Endothelial cell of umbilical vein (primary cell): ENCODE data around the gene TIPARP. TPM values are rescaled to one million over a fixed set of nuclear protein-coding genes. Genes with fewer than 3 reads are reported as not detected.
A peak's percentile ranks its signal among the peaks of the same experiment; 100 is the strongest.

Experiments
- BruUV-seq: library from RNA; stranded (reverse); fragments of 400-500 nt; replicated peaks from 2 replicates; lab custom pipeline; 2021; lab: Mats Ljungman, UMichigan
- CTCF ChIA-PET: fragments of 300-600, 350-600 bp; sonication (Branson Sonifier 250); formaldehyde crosslinking; loops from one replicate; lab custom pipeline; 2021; ENCODE audit warnings: antibody characterized with exemption, inconsistent platforms; lab: Charles Lee
- POLR2A ChIA-PET: fragments of 300-600, 350-600 bp; sonication (Branson Sonifier 250); formaldehyde crosslinking; loops from one replicate; lab custom pipeline; 2021; ENCODE audit warnings: antibody characterized with exemption, inconsistent platforms; lab: Charles Lee
- DNase-seq: peaks from one replicate; pipeline ENCODE4 v3.0.0-alpha.2; 2011; ENCODE audit warnings: low read depth, low spot score
- FAIRE-seq: peaks from 2 replicates; lab custom pipeline; 2011; peaks lifted over from hg19 to GRCh38; lab: Jason Lieb, UNC
- H2AFZ ChIP-seq: 2 replicates; pipeline ENCODE4 v1.6.0; 2012; ENCODE audit warnings: low read depth, low read length, control low read depth, inconsistent platforms
- H3K27ac ChIP-seq: 2 replicates; pipeline ENCODE4 v1.5.1; 2011; ENCODE audit warnings: low read depth, mild to moderate bottlenecking, control low read depth, low read length, moderate library complexity; ENCODE audit not compliant: insufficient read depth
- H3K27me3 ChIP-seq, 2 experiments: 2 replicates each; pipeline versions ENCODE4 v1.6.0 to v1.6.1; 2011; ENCODE audit warnings: low read length in 2 of 2, mixed read lengths in 1 of 2; ENCODE audit not compliant: control insufficient read depth in 2 of 2, insufficient read depth in 2 of 2
- H3K36me3 ChIP-seq, 2 experiments: 2 replicates in 1 of 2; 3 replicates in 1 of 2; pipeline ENCODE4 v1.5.1; 2011; ENCODE audit warnings: low read length in 2 of 2, mild to moderate bottlenecking in 1 of 2, moderate library complexity in 1 of 2; ENCODE audit not compliant: control insufficient read depth in 2 of 2, insufficient read depth in 2 of 2; ENCODE audit errors: extremely low read depth in 1 of 2
- H3K4me1 ChIP-seq: 3 replicates; pipeline ENCODE4 v1.5.1; 2011; ENCODE audit warnings: mild to moderate bottlenecking, low read length; ENCODE audit not compliant: control insufficient read depth, insufficient read depth; ENCODE audit errors: extremely low read depth
- H3K4me2 ChIP-seq: 2 replicates; pipeline ENCODE4 v1.6.1; 2011; ENCODE audit warnings: low read length, control low read depth, mixed read lengths; ENCODE audit not compliant: insufficient read depth
- H3K4me3 ChIP-seq, 3 experiments: fragments of 200-600 bp in 1 of 3; sonication (generic), shearing (Covaris generic) in 1 of 3; replicated peaks in 1 of 3; 2 replicates each; pipeline ENCODE4 v1.5.1; 2011 to 2016; ENCODE audit warnings: control low read depth in 3 of 3, low read length in 3 of 3, mild to moderate bottlenecking in 2 of 3, inconsistent platforms in 1 of 3, low read depth in 1 of 3, moderate library complexity in 1 of 3; ENCODE audit not compliant: insufficient read depth in 1 of 3
- H3K79me2 ChIP-seq: 2 replicates; pipeline ENCODE4 v1.6.0; 2012; ENCODE audit warnings: low read length, inconsistent platforms; ENCODE audit not compliant: control insufficient read depth, insufficient read depth
- H3K9ac ChIP-seq: replicated peaks from 2 replicates; pipeline ENCODE3; 2011; ENCODE audit warnings: low read length, control low read depth; ENCODE audit not compliant: insufficient read depth; ENCODE audit errors: extremely low read depth
- H3K9me1 ChIP-seq: replicated peaks from 3 replicates; pipeline ENCODE4 v1.6.0; 2011; ENCODE audit warnings: mild to moderate bottlenecking, low read length; ENCODE audit not compliant: control insufficient read depth, insufficient read depth; ENCODE audit errors: extremely low read depth
- H3K9me3 ChIP-seq: replicated peaks from 2 replicates; pipeline ENCODE4 v1.5.1; 2012; ENCODE audit warnings: low read length, inconsistent platforms; ENCODE audit not compliant: control insufficient read depth, insufficient read depth
- H4K20me1 ChIP-seq: replicated peaks from 2 replicates; pipeline ENCODE3; 2011; ENCODE audit warnings: mild to moderate bottlenecking, low read length; ENCODE audit not compliant: control insufficient read depth, insufficient read depth; ENCODE audit errors: extremely low read depth
- EZH2 ChIP-seq: IDR thresholded peaks from 2 replicates; pipeline ENCODE4 v1.6.1; 2012; ENCODE audit warnings: borderline replicate concordance, low read depth, mild to moderate bottlenecking, moderate library complexity, low read length, inconsistent platforms; ENCODE audit not compliant: severe bottlenecking
- GATA2 ChIP-seq: IDR thresholded peaks from 2 replicates; pipeline ENCODE4 v1.7.0; 2011; ENCODE audit warnings: low read depth, mild to moderate bottlenecking, moderate library complexity, mixed read lengths, low read length; ENCODE audit not compliant: insufficient read length, insufficient read depth
- POLR2A ChIP-seq: IDR thresholded peaks from 2 replicates; pipeline ENCODE4 v1.6.1; 2012; ENCODE audit warnings: low read depth, mild to moderate bottlenecking, control low read depth, low read length
- POLR2AphosphoS5 ChIP-seq: IDR thresholded peaks from 2 replicates; pipeline ENCODE4 v1.6.1; 2012; ENCODE audit warnings: low read depth, mild to moderate bottlenecking, control low read depth, low read length, moderate library complexity; ENCODE audit not compliant: insufficient read depth
- dilution Hi-C: fragments of 300-500 bp; cut with MboI; formaldehyde crosslinking; loops from one replicate; pipeline ENCODE4 v1.15.0; 2019; ENCODE audit warnings: low sequenced_read_pairs; ENCODE audit not compliant: extremely low pct_ligation_motif_present
- intact Hi-C: fragments of 100-400 bp; cut with micrococcal nuclease; formaldehyde crosslinking; loops from one replicate; pipeline ENCODE4 v1.10.0; 2022
- polyA plus RNA-seq, 4 experiments: library from polyadenylated mRNA; depleted of rRNA in 3 of 4; stranded (reverse) in 3 of 4; unstranded in 1 of 4; fragments of >200 nt; gene quantifications; 2 replicates each; pipeline versions ENCODE4 v1.2.1 to v1.2.3, GENCODE V29; 2011 to 2012; ENCODE audit warnings: missing spikeins in 1 of 4
- total RNA-seq: library from RNA; stranded (reverse); gene quantifications from 2 replicates; pipeline ENCODE4 v1.2.3, GENCODE V29; 2021

The TIPARP gene
- total and polyA plus RNA-seq, 2 donors (not counting 3 experiments of a cell fraction or from before 2014, with no cell fraction given): 9.1 to 21.2 TPM

DNA sequence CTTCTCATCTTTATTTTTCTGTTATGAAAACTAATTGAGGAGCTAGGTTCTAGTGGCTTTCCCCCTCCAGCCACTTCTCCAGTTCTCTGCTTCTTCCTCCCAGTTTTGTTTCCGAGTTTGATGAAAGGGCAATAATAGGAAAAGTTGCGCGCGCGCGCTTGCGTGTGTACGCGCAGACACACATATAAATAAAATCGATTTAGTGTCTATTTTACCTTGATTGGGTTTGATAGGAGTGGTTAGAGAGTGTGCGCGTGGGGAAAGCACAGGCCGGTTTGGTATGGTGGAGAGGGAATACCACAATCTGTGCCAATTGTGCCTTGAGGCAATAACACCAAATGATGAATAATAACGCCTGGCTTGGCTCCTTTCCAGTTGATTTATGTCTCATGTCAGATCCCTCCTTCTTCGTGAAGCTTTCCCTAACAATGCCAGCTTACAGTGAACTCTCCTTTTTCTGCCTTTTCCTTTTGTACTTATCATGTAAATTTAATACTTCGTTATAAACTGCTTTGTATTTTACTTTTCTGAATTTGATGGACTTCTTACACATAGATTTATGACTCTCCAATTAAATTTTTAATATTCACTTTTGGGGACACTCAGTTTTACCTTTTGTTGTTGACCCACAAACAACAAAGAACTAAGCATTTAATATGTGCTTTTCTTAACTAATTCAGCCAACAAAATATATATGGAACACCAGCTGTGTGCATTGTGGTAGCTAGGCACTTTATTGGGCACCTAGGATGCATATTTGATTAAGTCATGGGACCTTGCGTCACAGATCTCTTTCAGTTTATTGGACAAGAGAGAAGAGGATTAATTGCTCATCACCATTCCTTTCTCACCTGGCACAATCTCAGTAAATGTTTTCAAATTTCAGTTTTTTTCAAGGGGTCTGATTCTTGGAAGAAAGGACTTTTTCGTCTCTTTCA is 1.7 kb downstream of the TIPARP start:
- dilution Hi-C loops: loop anchor here (25.0 kb wide), 1 partner anchor 461 kb away; no protein-coding TSS in a partner anchor
- FAIRE-seq (peak; percentile 87), DNase-seq (peak; percentile 88)
- no peak overlapping the region for H2AFZ ChIP-seq
- H3K27me3 ChIP-seq: no peaks in the 10 kb centered on the region
- H3K4me3 ChIP-seq: peak overlapping the region; percentile 79 to 96 (median 82)
- ChIA-PET CTCF (interaction anchor here (0.9 to 5.8 kb wide), 21 partner anchors 10 to 632 kb away, joined by 3 to 70 read pairs (median 6); partner anchors contain the start of gene SSR3), POLR2A (interaction anchor here (0.8 to 1.5 kb wide), 5 partner anchors 19 to 413 kb away, joined by 3 to 7 read pairs (median 3); partner anchors contain the start of gene SSR3)
- peaks cover 6 to 22% of the 10 kb centered on the region in 2 experiments for H3K36me3 ChIP-seq
- BruUV-seq: TSS peak; percentile 37
- peaks cover 42% of the 10 kb centered on the region for H3K4me1 ChIP-seq
- H3K9ac ChIP-seq: peak overlapping the region; percentile 94
- H3K9me3 ChIP-seq: no peaks in the 10 kb centered on the region
- H3K9me1 ChIP-seq: no peaks in the 10 kb centered on the region
- H4K20me1 ChIP-seq: peaks cover 11% of the 10 kb centered on the region
- no peak for TF ChIP-seq POLR2A
- TF ChIP-seq POLR2AphosphoS5: peak; percentile 51
- TF ChIP-seq EZH2: no peak
- TF ChIP-seq GATA2: peak; percentile 21
- peak overlapping the region; percentile 76 for H3K4me2 ChIP-seq
- peak overlapping the region; percentile 80 for H3K27ac ChIP-seq
- peaks cover 66% of the 10 kb centered on the region for H3K79me2 ChIP-seq
- intact Hi-C loops: loop anchor here (2.0 to 5.0 kb wide), 2 partner anchors 43 to 374 kb away; no protein-coding TSS in a partner anchor
